ENCODE results near the gene GSTA5.
"Not testable (repeated sequence)": the region's sequence is repeated elsewhere in the genome, so short reads cannot be mapped to it uniquely, and the experiment has no call there.

Gene GSTA5

DNA sequence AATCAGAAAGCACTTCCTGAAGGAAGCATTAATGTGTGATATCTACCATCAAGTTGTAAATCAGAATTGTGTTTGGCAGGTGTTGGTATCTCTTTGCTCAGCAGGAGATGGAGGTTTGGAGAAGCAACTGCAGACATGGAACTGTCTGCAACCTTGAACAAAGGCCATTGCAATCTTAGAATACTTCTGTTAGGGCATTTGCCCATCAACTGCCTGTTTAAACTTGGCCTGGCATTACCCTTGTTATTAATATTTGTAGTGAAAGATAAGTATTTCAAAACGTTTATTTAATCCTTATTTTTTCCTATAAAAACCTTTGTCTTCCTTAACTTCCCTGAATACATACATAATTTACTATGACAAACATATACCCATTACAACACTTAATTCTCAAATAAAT is 14.1 kb downstream of the GSTA5 start:
- TF ChIP-seq TOX (CRISPR knock-in tag; IDR thresholded peaks at IDR 0.05; ENCODE audit: borderline replicate concordance) (no peak), ZFP30 (CRISPR knock-in tag; IDR thresholded peaks at IDR 0.05) (no peak), ZNF8 (CRISPR knock-in tag; IDR thresholded peaks at IDR 0.05) (no peak), ZNF565 (CRISPR knock-in tag; conservative IDR thresholded peaks at IDR 0.05; ENCODE audit: low read depth) (no peak), RARB (CRISPR knock-in tag; IDR thresholded peaks at IDR 0.05) (no peak), BACH2 (CRISPR knock-in tag; IDR thresholded peaks at IDR 0.05; ENCODE audit: borderline replicate concordance) (no peak), GLIS3 (CRISPR knock-in tag; IDR thresholded peaks at IDR 0.05) (no peak), ZC3H10 (CRISPR knock-in tag; IDR thresholded peaks at IDR 0.05) (no peak), ZFP3 (CRISPR knock-in tag; IDR thresholded peaks at IDR 0.05) (no peak), OSR1 (CRISPR knock-in tag; IDR thresholded peaks at IDR 0.05) (no peak), CSRNP3 (CRISPR knock-in tag; IDR thresholded peaks at IDR 0.05) (no peak)
- TF ChIP-seq, protein P1, sequence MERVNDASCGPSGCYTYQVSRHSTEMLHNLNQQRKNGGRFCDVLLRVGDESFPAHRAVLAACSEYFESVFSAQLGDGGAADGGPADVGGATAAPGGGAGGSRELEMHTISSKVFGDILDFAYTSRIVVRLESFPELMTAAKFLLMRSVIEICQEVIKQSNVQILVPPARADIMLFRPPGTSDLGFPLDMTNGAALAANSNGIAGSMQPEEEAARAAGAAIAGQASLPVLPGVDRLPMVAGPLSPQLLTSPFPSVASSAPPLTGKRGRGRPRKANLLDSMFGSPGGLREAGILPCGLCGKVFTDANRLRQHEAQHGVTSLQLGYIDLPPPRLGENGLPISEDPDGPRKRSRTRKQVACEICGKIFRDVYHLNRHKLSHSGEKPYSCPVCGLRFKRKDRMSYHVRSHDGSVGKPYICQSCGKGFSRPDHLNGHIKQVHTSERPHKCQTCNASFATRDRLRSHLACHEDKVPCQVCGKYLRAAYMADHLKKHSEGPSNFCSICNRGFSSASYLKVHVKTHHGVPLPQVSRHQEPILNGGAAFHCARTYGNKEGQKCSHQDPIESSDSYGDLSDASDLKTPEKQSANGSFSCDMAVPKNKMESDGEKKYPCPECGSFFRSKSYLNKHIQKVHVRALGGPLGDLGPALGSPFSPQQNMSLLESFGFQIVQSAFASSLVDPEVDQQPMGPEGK (CRISPR knock-in tag; IDR thresholded peaks at IDR 0.05; ENCODE audit: borderline replicate concordance): no peak
- TF ChIP-seq, protein P2, sequence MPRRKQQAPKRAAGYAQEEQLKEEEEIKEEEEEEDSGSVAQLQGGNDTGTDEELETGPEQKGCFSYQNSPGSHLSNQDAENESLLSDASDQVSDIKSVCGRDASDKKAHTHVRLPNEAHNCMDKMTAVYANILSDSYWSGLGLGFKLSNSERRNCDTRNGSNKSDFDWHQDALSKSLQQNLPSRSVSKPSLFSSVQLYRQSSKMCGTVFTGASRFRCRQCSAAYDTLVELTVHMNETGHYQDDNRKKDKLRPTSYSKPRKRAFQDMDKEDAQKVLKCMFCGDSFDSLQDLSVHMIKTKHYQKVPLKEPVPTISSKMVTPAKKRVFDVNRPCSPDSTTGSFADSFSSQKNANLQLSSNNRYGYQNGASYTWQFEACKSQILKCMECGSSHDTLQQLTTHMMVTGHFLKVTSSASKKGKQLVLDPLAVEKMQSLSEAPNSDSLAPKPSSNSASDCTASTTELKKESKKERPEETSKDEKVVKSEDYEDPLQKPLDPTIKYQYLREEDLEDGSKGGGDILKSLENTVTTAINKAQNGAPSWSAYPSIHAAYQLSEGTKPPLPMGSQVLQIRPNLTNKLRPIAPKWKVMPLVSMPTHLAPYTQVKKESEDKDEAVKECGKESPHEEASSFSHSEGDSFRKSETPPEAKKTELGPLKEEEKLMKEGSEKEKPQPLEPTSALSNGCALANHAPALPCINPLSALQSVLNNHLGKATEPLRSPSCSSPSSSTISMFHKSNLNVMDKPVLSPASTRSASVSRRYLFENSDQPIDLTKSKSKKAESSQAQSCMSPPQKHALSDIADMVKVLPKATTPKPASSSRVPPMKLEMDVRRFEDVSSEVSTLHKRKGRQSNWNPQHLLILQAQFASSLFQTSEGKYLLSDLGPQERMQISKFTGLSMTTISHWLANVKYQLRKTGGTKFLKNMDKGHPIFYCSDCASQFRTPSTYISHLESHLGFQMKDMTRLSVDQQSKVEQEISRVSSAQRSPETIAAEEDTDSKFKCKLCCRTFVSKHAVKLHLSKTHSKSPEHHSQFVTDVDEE (CRISPR knock-in tag; IDR thresholded peaks at IDR 0.05): no peak

GRCh38 chr6:52825900-52826459 is 14.6 kb downstream of the GSTA5 start:
- ATAC-seq: not testable (repeated sequence)

More for the DNA sequence above, 14.1 kb downstream of the GSTA5 start:
- no peak for ATAC-seq

DNA sequence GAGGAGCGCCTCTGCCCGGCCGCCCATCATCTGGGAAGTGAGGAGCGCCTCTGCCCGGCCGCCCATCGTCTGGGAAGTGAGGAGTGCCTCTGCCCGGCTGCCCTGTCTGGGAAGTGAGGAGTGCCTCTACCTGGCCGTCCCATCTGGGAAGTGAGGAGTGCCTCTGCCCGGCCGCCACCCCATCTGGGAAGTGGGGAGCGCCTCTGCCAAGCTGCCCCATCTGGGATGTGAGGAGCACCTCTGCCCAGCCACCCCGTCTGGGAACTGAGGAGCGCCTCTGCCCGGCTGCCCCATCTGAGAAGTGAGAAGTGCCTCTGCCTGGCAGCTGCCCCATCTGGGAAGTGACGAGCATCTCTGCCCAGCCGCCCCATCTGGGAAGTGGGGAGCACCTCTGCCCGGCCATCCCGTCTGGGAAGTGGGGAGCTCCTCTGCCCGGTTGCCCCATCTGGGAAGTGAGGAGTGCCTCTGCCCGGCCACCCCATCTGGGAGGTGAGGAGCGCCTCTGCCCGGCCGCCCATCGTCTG is 15.3 kb downstream of the GSTA5 start:
- ATAC-seq: not testable (repeated sequence)

GRCh38 chr6:52821842-52822241 is 18.8 kb downstream of the GSTA5 start:
- TF ChIP-seq TCF4 (CRISPR knock-in tag; IDR thresholded peaks at IDR 0.05; ENCODE audit: borderline replicate concordance) (no peak), ZNF565 (CRISPR knock-in tag; conservative IDR thresholded peaks at IDR 0.05; ENCODE audit: low read depth) (no peak), SNAI2 (CRISPR knock-in tag; IDR thresholded peaks at IDR 0.05) (no peak), ZNF70 (CRISPR knock-in tag; IDR thresholded peaks at IDR 0.05) (no peak), ZFP3 (CRISPR knock-in tag; IDR thresholded peaks at IDR 0.05) (no peak), CSRNP3 (CRISPR knock-in tag; IDR thresholded peaks at IDR 0.05) (no peak), ZFP30 (CRISPR knock-in tag; IDR thresholded peaks at IDR 0.05) (no peak), OSR1 (CRISPR knock-in tag; IDR thresholded peaks at IDR 0.05) (no peak), GLIS3 (CRISPR knock-in tag; IDR thresholded peaks at IDR 0.05) (no peak), RARB (CRISPR knock-in tag; IDR thresholded peaks at IDR 0.05) (no peak), ESRRG (CRISPR knock-in tag; IDR thresholded peaks at IDR 0.05) (no peak), BACH2 (CRISPR knock-in tag; IDR thresholded peaks at IDR 0.05; ENCODE audit: borderline replicate concordance) (no peak), TOX (CRISPR knock-in tag; IDR thresholded peaks at IDR 0.05; ENCODE audit: borderline replicate concordance) (no peak)
- TF ChIP-seq, protein P2 (CRISPR knock-in tag; IDR thresholded peaks at IDR 0.05): no peak
- TF ChIP-seq, protein P3, sequence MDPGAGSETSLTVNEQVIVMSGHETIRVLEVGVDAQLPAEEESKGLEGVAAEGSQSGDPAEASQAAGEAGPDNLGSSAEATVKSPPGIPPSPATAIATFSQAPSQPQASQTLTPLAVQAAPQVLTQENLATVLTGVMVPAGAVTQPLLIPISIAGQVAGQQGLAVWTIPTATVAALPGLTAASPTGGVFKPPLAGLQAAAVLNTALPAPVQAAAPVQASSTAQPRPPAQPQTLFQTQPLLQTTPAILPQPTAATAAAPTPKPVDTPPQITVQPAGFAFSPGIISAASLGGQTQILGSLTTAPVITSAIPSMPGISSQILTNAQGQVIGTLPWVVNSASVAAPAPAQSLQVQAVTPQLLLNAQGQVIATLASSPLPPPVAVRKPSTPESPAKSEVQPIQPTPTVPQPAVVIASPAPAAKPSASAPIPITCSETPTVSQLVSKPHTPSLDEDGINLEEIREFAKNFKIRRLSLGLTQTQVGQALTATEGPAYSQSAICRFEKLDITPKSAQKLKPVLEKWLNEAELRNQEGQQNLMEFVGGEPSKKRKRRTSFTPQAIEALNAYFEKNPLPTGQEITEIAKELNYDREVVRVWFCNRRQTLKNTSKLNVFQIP (CRISPR knock-in tag; IDR thresholded peaks at IDR 0.05; ENCODE audit: borderline replicate concordance, low read depth): no peak
- no peak for ATAC-seq

All from SK-N-SH treated with all-trans-retinoic acid at 6 μM for 48 hours (cell line).